HCT116 (cell line): ENCODE measurements around the gene RAB3GAP2. TPM values are rescaled to one million over a fixed set of nuclear protein-coding genes. Genes with fewer than 3 reads are reported as not detected.

ENCODE experiments used
- ATAC-seq: fragments of 200-7000 bp; cut with Tn5 transposase; 2 replicates; pipeline ENCODE4 v1.9.1; 2020; ENCODE audit warnings: mild to moderate bottlenecking, moderate library complexity
- BruUV-seq: library from RNA; stranded (reverse); fragments of 400-500 nt; replicated peaks from 2 replicates; lab custom pipeline; 2021; lab: Mats Ljungman, UMichigan
- CTCF ChIA-PET: fragments of 300-600 bp; sonication (Branson Sonifier 250); formaldehyde crosslinking; loops from one replicate; lab custom pipeline; 2021; ENCODE audit warnings: antibody characterized with exemption; lab: Charles Lee
- POLR2A ChIA-PET: fragments of 300-600, 350-600 bp; sonication (Branson Sonifier 250); formaldehyde crosslinking; loops from one replicate; lab custom pipeline; 2021; ENCODE audit warnings: antibody characterized with exemption; lab: Charles Lee
- RAD21 ChIA-PET, 2 experiments: fragments of 300-600 bp; sonication (Branson Sonifier 250); formaldehyde crosslinking; loops; one replicate each; lab custom pipeline; 2023; ENCODE audit warnings: low total read pairs in 2 of 2; ENCODE audit not compliant: uncharacterized antibody in 2 of 2, unreplicated experiment in 2 of 2, low non-redundant PET in 1 of 2; lab: Charles Lee
- DNase-seq: peaks from one replicate; pipeline ENCODE4 v3.0.0-alpha.2; 2010; ENCODE audit warnings: low read depth, low spot score
- H2AFZ ChIP-seq: fragments of 200-600 bp; shearing (Covaris generic), sonication (generic); 2 replicates; pipeline ENCODE4 v1.6.1; 2017; ENCODE audit warnings: low read depth, mixed run types, mixed read lengths, antibody characterized with exemption, low read length; ENCODE audit not compliant: poor library complexity, severe bottlenecking
- H3K27ac ChIP-seq: 2 replicates; pipeline ENCODE4 v1.5.1; 2012; ENCODE audit warnings: low read depth, low read length
- H3K27me3 ChIP-seq: fragments of 200-600 bp; sonication (generic); 2 replicates; pipeline ENCODE4 v1.6.1; 2016; ENCODE audit warnings: mixed run types, low read length, mixed read lengths; ENCODE audit not compliant: insufficient read depth
- H3K36me3 ChIP-seq, 2 experiments: fragments of 200-500 bp in 1 of 2; fragments of 200-600 bp in 1 of 2; sonication (Bioruptor generic) in 1 of 2; sonication (generic) in 1 of 2; 2 replicates each; pipeline versions ENCODE4 v1.5.1 to v1.6.1; 2014 to 2016; ENCODE audit warnings: low read length in 2 of 2, inconsistent platforms in 1 of 2, mixed read lengths in 1 of 2, mixed run types in 1 of 2; ENCODE audit not compliant: insufficient read depth in 2 of 2, control insufficient read depth in 1 of 2
- H3K4me1 ChIP-seq, 2 experiments: fragments of 200-600 bp in 1 of 2; sonication (generic) in 1 of 2; 2 replicates each; pipeline versions ENCODE4 v1.5.1 to v1.6.1; 2012 to 2017; ENCODE audit warnings: low read length in 2 of 2, inconsistent platforms in 1 of 2, mild to moderate bottlenecking in 1 of 2, mixed read lengths in 1 of 2, mixed run types in 1 of 2, moderate library complexity in 1 of 2; ENCODE audit not compliant: insufficient read depth in 2 of 2, control insufficient read depth in 1 of 2
- H3K4me2 ChIP-seq: fragments of 200-600 bp; sonication (generic); 2 replicates; pipeline ENCODE4 v1.6.1; 2017; ENCODE audit warnings: mixed run types, low read length, mixed read lengths
- H3K4me3 ChIP-seq, 2 experiments: fragments of 200-600 bp in 1 of 2; sonication (generic) in 1 of 2; replicated peaks in 1 of 2; 2 replicates each; pipeline ENCODE4 v1.5.1; 2011 to 2016; ENCODE audit warnings: low read length in 2 of 2, control low read depth in 1 of 2, low read depth in 1 of 2, mild to moderate bottlenecking in 1 of 2, mixed read lengths in 1 of 2, mixed run types in 1 of 2
- H3K79me2 ChIP-seq: fragments of 200-600 bp; sonication (generic); 2 replicates; pipeline ENCODE4 v1.6.1; 2017; ENCODE audit warnings: mild to moderate bottlenecking, mixed run types, low read length, moderate library complexity, mixed read lengths; ENCODE audit not compliant: insufficient read depth
- H3K9ac ChIP-seq: fragments of 200-600 bp; sonication (generic); 2 replicates; pipeline ENCODE4 v1.6.1; 2016; ENCODE audit warnings: low read length, mixed read lengths
- H3K9me2 ChIP-seq: fragments of 200-600 bp; sonication (generic), shearing (Covaris generic); 2 replicates; pipeline ENCODE4 v1.6.1; 2017; ENCODE audit warnings: mixed run types, mild to moderate bottlenecking, moderate library complexity; ENCODE audit not compliant: insufficient read depth
- H3K9me3 ChIP-seq, 2 experiments: fragments of 200-500 bp in 1 of 2; fragments of 200-600 bp in 1 of 2; sonication (Bioruptor generic) in 1 of 2; sonication (generic) in 1 of 2; 2 replicates each; pipeline ENCODE4 v1.6.1; 2014 to 2017; ENCODE audit warnings: low read length in 2 of 2, mixed read lengths in 2 of 2, inconsistent platforms in 1 of 2, low read depth in 1 of 2, mild to moderate bottlenecking in 1 of 2, mixed run types in 1 of 2, moderate library complexity in 1 of 2; ENCODE audit not compliant: control insufficient read depth in 1 of 2, insufficient read depth in 1 of 2
- H4K20me1 ChIP-seq: fragments of 200-600 bp; sonication (generic), shearing (Covaris generic); 2 replicates; pipeline ENCODE4 v1.6.1; 2017; ENCODE audit warnings: mixed run types, mild to moderate bottlenecking, moderate library complexity; ENCODE audit not compliant: insufficient read depth
- CTCF ChIP-seq, 3 experiments: fragments of 200-600 bp in 1 of 3; sonication (generic) in 1 of 3; IDR thresholded peaks in 2 of 3; conservative IDR thresholded peaks in 1 of 3; 2 replicates each; pipeline ENCODE4 v1.5.1; 2012 to 2017; ENCODE audit warnings: low read depth in 2 of 3, low read length in 2 of 3, antibody characterized with exemption in 1 of 3, borderline replicate concordance in 1 of 3, control low read depth in 1 of 3, mild to moderate bottlenecking in 1 of 3, mixed read lengths in 1 of 3, mixed run types in 1 of 3, moderate library complexity in 1 of 3; ENCODE audit not compliant: insufficient read depth in 1 of 3
- RAD21 ChIP-seq: IDR thresholded peaks from 2 replicates; pipeline ENCODE4 v1.6.1; 2012; ENCODE audit warnings: low read depth, mild to moderate bottlenecking
- REST ChIP-seq: IDR thresholded peaks from 2 replicates; pipeline ENCODE4 v1.6.1; 2012; ENCODE audit warnings: low read depth
- ZNF274 ChIP-seq: fragments of 200-500 bp; sonication (Bioruptor generic); IDR thresholded peaks from 2 replicates; pipeline ENCODE4 v1.6.1; 2014; ENCODE audit warnings: mild to moderate bottlenecking, low read depth, low read length, inconsistent platforms
- intact Hi-C: fragments of 100-400 bp; cut with micrococcal nuclease; formaldehyde crosslinking; loops from 2 replicates; pipeline ENCODE4 v1.10.0; 2022
- total RNA-seq: library from RNA; stranded (reverse); gene quantifications from one replicate; pipeline ENCODE4 v1.2.1, GENCODE V29; 2021; ENCODE audit not compliant: unreplicated experiment

The RAB3GAP2 gene
- total RNA-seq, 1 experiment from 2014 or later, result 32.5 TPM

DNA sequence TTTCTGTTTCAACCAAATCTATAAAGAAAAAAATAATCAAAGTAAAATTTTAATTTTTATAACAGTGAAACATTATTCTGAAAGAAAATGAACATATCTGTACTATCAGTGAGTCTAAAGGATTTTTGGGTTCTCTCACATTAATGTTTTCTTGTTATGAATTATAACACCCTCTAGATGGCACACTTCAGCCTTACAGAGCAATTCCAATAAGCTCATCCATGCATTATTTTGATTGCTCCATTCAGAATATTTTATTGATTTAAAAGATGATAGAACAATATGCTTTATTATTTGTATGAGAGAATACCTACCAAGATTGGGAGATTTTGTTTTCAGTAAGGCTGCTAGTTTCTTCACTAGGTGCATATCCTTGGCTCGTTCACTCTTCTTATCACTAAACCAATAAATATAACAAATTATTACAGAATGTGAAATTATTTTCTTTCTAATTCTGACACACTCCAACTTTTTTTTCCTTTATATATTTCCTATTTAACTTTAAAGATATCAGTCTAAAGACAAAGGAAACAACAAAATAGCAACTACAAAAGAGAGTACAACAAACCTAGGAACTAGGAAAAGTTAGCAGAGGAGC, 82.4 kb downstream of the RAB3GAP2 start:
- peak; percentile 62 for TF ChIP-seq RAD21
- peak; percentile 41 to 56 (median 44); a peak in 4 of 6 replicates for TF ChIP-seq CTCF (IDR thresholded peaks at IDR 0.05 in 2 of 3, conservative IDR thresholded peaks at IDR 0.05 in 1 of 3; ENCODE audit: borderline replicate concordance in 1 of 3, insufficient read depth in 1 of 3, low read depth in 2 of 3, low read length in 2 of 3)
- no peak for TF ChIP-seq REST
- TF ChIP-seq ZNF274, result no peak
- TF ChIP-seq, all 23 proteins: peak for 2
- peaks cover 21% of the 10 kb centered on the region in 2 experiments; a peak in 3 of 4 replicates for H3K36me3 ChIP-seq
- peak; percentile 23 for DNase-seq
- no peaks in the 10 kb centered on the region for H3K27me3 ChIP-seq
- H3K27ac ChIP-seq, result no peak overlapping the region
- POLR2A ChIA-PET, result no interaction called here
- no peaks in the 10 kb centered on the region for H3K9me3 ChIP-seq
- H2AFZ ChIP-seq, result no peak overlapping the region
- no peaks in the 10 kb centered on the region for H3K79me2 ChIP-seq
- intact Hi-C loops, result loop anchor here (5.0 kb wide), 1 partner anchor 587 kb away; no protein-coding TSS in a partner anchor
- no TSS peak for BruUV-seq
- no peaks in the 10 kb centered on the region for H3K9me2 ChIP-seq
- peaks cover 6% of the 10 kb centered on the region; the same call in 1 of the 2 replicates for H4K20me1 ChIP-seq
- CTCF ChIA-PET, result interaction anchor here (0.6 to 1.6 kb wide), 18 partner anchors 8 to 595 kb away, joined by 3 to 12 read pairs (median 4); partner anchors contain the start of gene MTARC2
- peak; percentile 73 for ATAC-seq
- H3K9ac ChIP-seq, result no peak overlapping the region
- no peaks in the 10 kb centered on the region for H3K4me1 ChIP-seq
- no peak overlapping the region for H3K4me3 ChIP-seq
- RAD21 ChIA-PET, result interaction anchor here in 1 of 2 experiments (0.6 kb wide), 1 partner anchor 13 kb away, joined by 3 read pairs; no protein-coding TSS in a partner anchor
- no peak overlapping the region for H3K4me2 ChIP-seq
